Prostate gland (tissue), 2 donors: ENCODE results near the gene AKNAD1. TPM values are rescaled to one million over a fixed set of nuclear protein-coding genes. Genes with fewer than 3 reads are reported as not detected.
A peak's percentile ranks its signal among the peaks of the same experiment; 100 is the strongest.

Experiments used
- DNase-seq: peaks from one replicate; pipeline ENCODE4 v3.0.0-alpha.2; 2019; ENCODE audit warnings: low spot score
- H3K27ac ChIP-seq, 2 donors: fragments of 200-600 bp; sonication (generic); 2 replicates each; pipeline ENCODE4 v1.5.1; 2017 to 2019
- H3K27me3 ChIP-seq: fragments of 200-600 bp; sonication (generic); replicated peaks from 2 replicates; pipeline ENCODE4 v1.5.1; 2019; ENCODE audit not compliant: insufficient read depth
- H3K36me3 ChIP-seq, 2 donors: fragments of 200-600 bp; sonication (generic); 1 replicate in 1 of 2; 2 replicates in 1 of 2; pipeline versions ENCODE4 v1.5.1 to v1.8.1; 2017 to 2019
- H3K4me1 ChIP-seq: fragments of 200-600 bp; sonication (generic); replicated peaks from 2 replicates; pipeline ENCODE4 v1.5.1; 2019
- H3K4me3 ChIP-seq, 2 donors: fragments of 200-600 bp; sonication (generic); 2 replicates each; pipeline ENCODE4 v1.5.1; 2017 to 2019
- H3K9me3 ChIP-seq: fragments of 200-600 bp; sonication (generic); 2 replicates; pipeline ENCODE4 v1.5.1; 2017
- POLR2A ChIP-seq: fragments of 450-650 bp; IDR thresholded peaks from one replicate; pipeline ENCODE4 v1.6.1; 2016; ENCODE audit warnings: antibody characterized with exemption, mild to moderate bottlenecking
- POLR2AphosphoS5 ChIP-seq: sonication (generic); formaldehyde crosslinking; IDR thresholded peaks from one replicate; pipeline ENCODE4 v1.6.1; 2017; ENCODE audit warnings: antibody characterized with exemption
- WGBS: methylation state at CpG from one replicate; pipeline ENCODE4 v1.1.5; 2018; 5-methylcytosine and 5-hydroxymethylcytosine counted together
- intact Hi-C: fragments of 100-400 bp; cut with DNase I; formaldehyde crosslinking; loops from one replicate; pipeline ENCODE4 v1.14.2; 2022
- total RNA-seq, 2 donors: library from RNA; depleted of rRNA; stranded (reverse); fragments of >200 nt; gene quantifications; one replicate each; pipeline ENCODE4 v1.1.0, GENCODE V29; 2016
- TF ChIP-seq, protein P1 (sequence below), 4 experiments: fragments of 200-600 bp in 2 of 4; fragments of 450-650 bp in 2 of 4; sonication (generic) in 2 of 4; IDR thresholded peaks; 1 replicate in 3 of 4; 2 replicates in 1 of 4; pipeline ENCODE4 v1.5.1; 2016 to 2019; ENCODE audit warnings: antibody characterized with exemption in 4 of 4, mild to moderate bottlenecking in 2 of 4, moderate library complexity in 2 of 4

The AKNAD1 gene
- total RNA-seq, 2 donors from 2014 or later: 1.4 TPM; not detected in 1

GRCh38 chr1:108819878-108820277 lies 37.0 kb downstream of the AKNAD1 start:
- H3K27ac ChIP-seq: no peak overlapping the region
- no peaks in the 10 kb centered on the region for H3K9me3 ChIP-seq
- TF ChIP-seq POLR2A (no peak), POLR2AphosphoS5 (no peak)
- TF ChIP-seq, protein P1, sequence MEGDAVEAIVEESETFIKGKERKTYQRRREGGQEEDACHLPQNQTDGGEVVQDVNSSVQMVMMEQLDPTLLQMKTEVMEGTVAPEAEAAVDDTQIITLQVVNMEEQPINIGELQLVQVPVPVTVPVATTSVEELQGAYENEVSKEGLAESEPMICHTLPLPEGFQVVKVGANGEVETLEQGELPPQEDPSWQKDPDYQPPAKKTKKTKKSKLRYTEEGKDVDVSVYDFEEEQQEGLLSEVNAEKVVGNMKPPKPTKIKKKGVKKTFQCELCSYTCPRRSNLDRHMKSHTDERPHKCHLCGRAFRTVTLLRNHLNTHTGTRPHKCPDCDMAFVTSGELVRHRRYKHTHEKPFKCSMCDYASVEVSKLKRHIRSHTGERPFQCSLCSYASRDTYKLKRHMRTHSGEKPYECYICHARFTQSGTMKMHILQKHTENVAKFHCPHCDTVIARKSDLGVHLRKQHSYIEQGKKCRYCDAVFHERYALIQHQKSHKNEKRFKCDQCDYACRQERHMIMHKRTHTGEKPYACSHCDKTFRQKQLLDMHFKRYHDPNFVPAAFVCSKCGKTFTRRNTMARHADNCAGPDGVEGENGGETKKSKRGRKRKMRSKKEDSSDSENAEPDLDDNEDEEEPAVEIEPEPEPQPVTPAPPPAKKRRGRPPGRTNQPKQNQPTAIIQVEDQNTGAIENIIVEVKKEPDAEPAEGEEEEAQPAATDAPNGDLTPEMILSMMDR (IDR thresholded peaks at IDR 0.05): no peak
- H3K27me3 ChIP-seq: no peaks in the 10 kb centered on the region
- intact Hi-C loops: loop anchor here (5.0 kb wide), 1 partner anchor 73 kb away; the partner anchor contains the start of gene STXBP3
- no peaks in the 10 kb centered on the region for H3K4me1 ChIP-seq
- no peak overlapping the region for H3K4me3 ChIP-seq
- WGBS: 62% methylated on average over 5 of the region's 5 CpGs
- no peaks in the 10 kb centered on the region for H3K36me3 ChIP-seq
- DNase-seq: no peak

- Histone ChIP-seq H3K36me3 (no peaks in the 10 kb centered on the region), H3K27ac (no peak overlapping the region)
- intact Hi-C loops: loop anchor here (5.0 kb wide), 1 partner anchor 71 kb away; the partner anchor contains the start of gene STXBP3
Observed at GRCh38 chr1:108817811-108818210, 39.1 kb downstream of the AKNAD1 start.

GRCh38 chr1:108817016-108817415 lies 39.9 kb downstream of the AKNAD1 start:
- no peak for TF ChIP-seq POLR2A
- TF ChIP-seq POLR2AphosphoS5: no peak
- TF ChIP-seq, protein P1 (IDR thresholded peaks at IDR 0.05): no peak
- H3K4me1 ChIP-seq: no peaks in the 10 kb centered on the region
- H3K9me3 ChIP-seq: no peaks in the 10 kb centered on the region
- intact Hi-C loops: loop anchor here (5.0 kb wide), 1 partner anchor 70 kb away; the partner anchor contains the start of gene STXBP3
- WGBS: 68% methylated on average over 8 of the region's 8 CpGs
- H3K36me3 ChIP-seq: no peaks in the 10 kb centered on the region
- no peak overlapping the region for H3K4me3 ChIP-seq
- H3K27ac ChIP-seq: peak overlapping the region in 1 of 2 donors; percentile 19
- H3K27me3 ChIP-seq: no peaks in the 10 kb centered on the region
- no peak for DNase-seq

More at GRCh38 chr1:108817811-108818210, 39.1 kb downstream of the AKNAD1 start:
- Histone ChIP-seq H3K4me1 (no peaks in the 10 kb centered on the region), H3K4me3 (no peak overlapping the region), H3K27me3 (no peaks in the 10 kb centered on the region), H3K9me3 (no peaks in the 10 kb centered on the region)
- DNase-seq: no peak
- TF ChIP-seq POLR2A (no peak), POLR2AphosphoS5 (no peak)
- TF ChIP-seq, protein P1 (IDR thresholded peaks at IDR 0.05): no peak

DNA sequence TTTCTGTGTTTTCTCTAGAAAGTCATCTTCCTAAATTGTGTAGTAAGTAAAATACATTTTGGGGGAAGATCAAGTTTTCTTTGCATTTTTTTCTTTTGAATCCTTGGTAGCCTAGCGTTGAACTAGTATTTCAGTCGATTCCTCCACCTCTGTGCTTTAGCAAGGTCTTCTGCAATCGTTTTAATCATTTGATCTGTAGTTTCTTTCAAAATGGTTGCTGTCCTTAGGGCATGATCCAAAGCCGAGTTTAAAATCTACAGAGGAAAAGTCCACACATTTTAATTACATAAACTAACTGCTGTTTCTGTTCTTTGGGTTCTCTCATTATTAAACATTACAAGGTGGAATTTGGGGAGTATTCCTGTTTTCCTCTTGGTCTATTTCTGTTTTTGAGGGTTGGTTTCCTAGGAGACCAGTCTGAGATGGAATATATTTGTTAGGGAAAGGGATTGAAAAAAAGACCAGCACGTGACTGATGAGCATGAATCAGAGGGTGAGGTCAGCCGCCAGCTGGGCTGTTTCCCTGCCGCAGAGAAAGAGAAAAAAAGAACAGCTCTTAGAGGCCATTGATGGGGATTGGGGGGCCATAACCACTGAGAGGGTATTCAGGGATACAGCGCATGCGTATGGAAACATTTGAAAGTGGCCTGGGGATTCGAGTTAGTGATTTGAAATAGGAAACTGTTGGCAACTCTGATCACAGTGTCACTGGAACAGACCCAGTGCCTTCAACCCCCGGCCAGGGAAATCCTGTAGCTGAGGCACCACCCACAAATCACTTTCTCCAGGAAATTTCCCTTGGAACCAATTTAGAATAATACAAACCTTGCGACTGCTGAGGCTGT lies 40.6 kb downstream of the AKNAD1 start:
- no peak overlapping the region for H3K4me3 ChIP-seq
- H3K27ac ChIP-seq: peak overlapping the region; percentile 19 to 46
- TF ChIP-seq POLR2AphosphoS5 (peak; percentile 55), POLR2A (no peak)
- TF ChIP-seq, protein P1 (IDR thresholded peaks at IDR 0.05): no peak
- H3K9me3 ChIP-seq: no peaks in the 10 kb centered on the region
- 19% methylated on average over 12 of the region's 12 CpGs for WGBS
- intact Hi-C loops: loop anchor here (5.0 kb wide), 1 partner anchor 69 kb away; the partner anchor contains the start of gene STXBP3
- H3K4me1 ChIP-seq: no peaks in the 10 kb centered on the region
- H3K36me3 ChIP-seq: no peaks in the 10 kb centered on the region
- no peak for DNase-seq
- H3K27me3 ChIP-seq: no peaks in the 10 kb centered on the region
